HEK293 (cell line): ENCODE results near the gene ECE1.

Source experiments
- CTCF ChIP-seq: fragments of 450-650 bp; formaldehyde crosslinking; IDR thresholded peaks from 2 replicates; pipeline ENCODE4 v1.5.1; 2016; ENCODE audit warnings: missing biosample characterization, missing genetic modification characterization
- ZNF701 ChIP-seq: fragments of 450-650 bp; formaldehyde crosslinking; IDR thresholded peaks from 2 replicates; pipeline ENCODE4 v1.5.1; 2016; ENCODE audit warnings: missing biosample characterization, missing genetic modification characterization
- ZNF785 ChIP-seq: fragments of 450-650 bp; formaldehyde crosslinking; IDR thresholded peaks from 2 replicates; pipeline ENCODE4 v1.5.1; 2016; ENCODE audit warnings: missing biosample characterization, missing genetic modification characterization

DNA sequence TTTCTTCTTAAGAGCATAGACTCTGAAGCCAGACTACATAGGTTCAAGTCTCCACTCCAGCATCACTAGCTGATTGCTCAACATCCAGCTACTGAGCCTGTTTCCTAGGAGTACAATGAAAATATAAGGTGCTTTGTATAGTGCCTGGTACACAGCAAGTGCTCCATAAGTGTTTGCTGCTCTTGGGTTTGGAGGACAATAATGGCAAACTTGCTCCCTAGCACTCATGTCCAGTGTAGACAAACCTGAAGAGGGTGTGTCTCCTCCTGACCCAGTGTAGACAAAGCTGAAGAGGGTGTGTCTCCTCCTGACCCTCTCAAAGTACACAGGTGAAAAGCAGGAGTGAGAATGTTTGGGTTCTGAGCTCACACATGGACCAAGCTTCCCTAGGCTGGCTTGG, 10.5 kb upstream of the ECE1 start:
- no peak for TF ChIP-seq ZNF701 (tag by site-specific recombination)
- TF ChIP-seq ZNF785 = no peak
- no peak for TF ChIP-seq CTCF (tag by site-specific recombination)
